PC-3 (cell line): ENCODE data around the gene CD3G. TPM values are rescaled to one million over a fixed set of nuclear protein-coding genes. Genes with fewer than 3 reads are reported as not detected.
A peak's percentile ranks its signal among the peaks of the same experiment; 100 is the strongest.

Experiments used
- ATAC-seq: fragments of 200-7000 bp; cut with Tn5 transposase; 2 replicates; pipeline ENCODE4 v1.9.1; 2020; ENCODE audit warnings: mild to moderate bottlenecking, moderate library complexity
- BruUV-seq: library from RNA; stranded (reverse); fragments of 400-500 nt; replicated peaks from 2 replicates; lab custom pipeline; 2021; lab: Mats Ljungman, UMichigan
- CTCF ChIA-PET: fragments of 300-600 bp; sonication (Branson Sonifier 250); formaldehyde crosslinking; loops from one replicate; lab custom pipeline; 2022; ENCODE audit warnings: antibody characterized with exemption; lab: Charles Lee
- POLR2A ChIA-PET: fragments of 300-600 bp; sonication (Branson Sonifier 250); formaldehyde crosslinking; loops from one replicate; lab custom pipeline; 2022; ENCODE audit warnings: antibody characterized with exemption; ENCODE audit not compliant: unreplicated experiment; lab: Charles Lee
- DNase-seq: peaks from one replicate; pipeline ENCODE4 v3.0.0-alpha.2; 2015
- H2AFZ ChIP-seq: fragments of 300-600 bp; sonication (generic); 2 replicates; pipeline ENCODE4 v1.6.0; 2016; ENCODE audit warnings: antibody characterized with exemption, low read length
- H3F3A ChIP-seq: fragments of 300-600 bp; sonication (generic); one replicate; pipeline ENCODE4 v1.6.0; 2017; ENCODE audit warnings: antibody characterized with exemption, low read length, control low read depth, mild to moderate bottlenecking; ENCODE audit not compliant: unreplicated experiment
- H3K27ac ChIP-seq: fragments of 300-600 bp; sonication (generic); 2 replicates; pipeline ENCODE4 v1.5.1; 2016; ENCODE audit warnings: mild to moderate bottlenecking, low read length
- H3K27me3 ChIP-seq: fragments of 300-600 bp; sonication (generic); 2 replicates; pipeline ENCODE4 v1.6.1; 2016; ENCODE audit warnings: low read length, mixed read lengths
- H3K36me3 ChIP-seq: fragments of 300-600 bp; sonication (generic); 2 replicates; pipeline ENCODE4 v1.6.1; 2016; ENCODE audit warnings: low read depth, mixed run types, low read length, mixed read lengths
- H3K4me1 ChIP-seq: fragments of 300-600 bp; sonication (generic); 2 replicates; pipeline ENCODE4 v1.5.1; 2016; ENCODE audit warnings: low read length; ENCODE audit not compliant: insufficient read depth
- H3K4me2 ChIP-seq: fragments of 300-600 bp; sonication (generic); 2 replicates; pipeline ENCODE4 v1.6.0; 2016; ENCODE audit warnings: low read length
- H3K4me3 ChIP-seq: fragments of 300-600 bp; sonication (generic); 2 replicates; pipeline ENCODE4 v1.5.1; 2016; ENCODE audit warnings: mild to moderate bottlenecking, low read length, mixed read lengths
- H3K79me2 ChIP-seq: fragments of 300-600 bp; sonication (generic); 2 replicates; pipeline ENCODE4 v1.6.1; 2017; ENCODE audit warnings: low read length, mixed read lengths
- H3K9ac ChIP-seq: fragments of 300-600 bp; sonication (generic); 2 replicates; pipeline ENCODE4 v1.6.0; 2016; ENCODE audit warnings: mild to moderate bottlenecking, low read length
- H3K9me2 ChIP-seq: fragments of 300-600 bp; sonication (generic); replicated peaks from 2 replicates; pipeline ENCODE4 v1.6.1; 2016; ENCODE audit warnings: mixed run types, low read length, mixed read lengths
- H3K9me3 ChIP-seq: fragments of 300-600 bp; sonication (generic); 2 replicates; pipeline ENCODE4 v1.6.1; 2016; ENCODE audit warnings: low read length, mixed read lengths
- H4K20me1 ChIP-seq: fragments of 300-600 bp; sonication (generic); 2 replicates; pipeline ENCODE4 v1.6.1; 2016; ENCODE audit warnings: low read length, mixed read lengths
- EZH2 ChIP-seq: fragments of 300-600 bp; sonication (generic); IDR thresholded peaks from one replicate; pipeline ENCODE4 v1.6.1; 2017; ENCODE audit warnings: antibody characterized with exemption, mild to moderate bottlenecking, low read length; ENCODE audit not compliant: unreplicated experiment
- EZH2phosphoT487 ChIP-seq: fragments of 300-600 bp; sonication (generic); IDR thresholded peaks from 2 replicates; pipeline ENCODE4 v1.6.1; 2018; ENCODE audit warnings: mild to moderate bottlenecking, antibody characterized with exemption, low read length, borderline replicate concordance
- intact Hi-C: fragments of 100-400 bp; cut with micrococcal nuclease; formaldehyde crosslinking; loops from 2 replicates; pipeline ENCODE4 v1.9.0; 2023
- total RNA-seq: library from RNA; depleted of rRNA; stranded (reverse); fragments of >200 nt; gene quantifications from 2 replicates; pipeline ENCODE4 v1.2.3, GENCODE V29; 2014
- TF ChIP-seq, protein P1 (sequence below): fragments of 300-600 bp; sonication (generic); conservative IDR thresholded peaks from 2 replicates; pipeline ENCODE4 v1.5.1; 2017; ENCODE audit warnings: antibody characterized with exemption, low read depth, mild to moderate bottlenecking, low read length

The CD3G gene
- total RNA-seq, 1 experiment from 2014 or later, result not detected

DNA sequence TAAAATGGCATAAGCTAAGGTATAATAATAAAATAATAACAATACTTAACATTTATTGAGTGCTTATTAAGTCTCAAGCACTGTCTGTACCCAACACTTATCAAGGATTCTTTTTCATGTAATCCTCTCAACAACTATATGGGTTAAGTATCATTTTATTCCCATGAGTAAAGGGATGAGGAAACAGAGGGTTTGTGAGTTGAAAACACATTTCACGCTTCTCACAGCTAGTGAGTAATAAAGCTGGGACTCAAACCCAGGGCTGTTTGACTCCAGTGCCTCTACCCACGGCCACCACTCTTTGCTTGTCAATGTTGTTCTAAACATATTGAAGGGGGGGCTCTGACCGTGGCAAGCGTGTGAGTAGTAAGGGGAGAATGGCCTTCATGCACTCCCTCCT is 30.9 kb upstream of the CD3G start:
- no peak overlapping the region for H3K4me3 ChIP-seq
- no peaks in the 10 kb centered on the region for H4K20me1 ChIP-seq
- ChIA-PET POLR2A (no interaction called here), CTCF (no interaction called here)
- H3K79me2 ChIP-seq, result no peaks in the 10 kb centered on the region
- no peak overlapping the region for H3K4me2 ChIP-seq
- H3K27ac ChIP-seq, result no peak overlapping the region
- intact Hi-C loops, result no loop called here
- no peaks in the 10 kb centered on the region for H3K27me3 ChIP-seq
- no TSS peak for BruUV-seq
- H3K9me3 ChIP-seq, result no peaks in the 10 kb centered on the region
- no peaks in the 10 kb centered on the region for H3F3A ChIP-seq
- no peak overlapping the region for H3K9ac ChIP-seq
- peaks cover 28% of the 10 kb centered on the region for H3K4me1 ChIP-seq
- no peaks in the 10 kb centered on the region for H3K9me2 ChIP-seq
- no peaks in the 10 kb centered on the region for H3K36me3 ChIP-seq
- TF ChIP-seq, protein P1, sequence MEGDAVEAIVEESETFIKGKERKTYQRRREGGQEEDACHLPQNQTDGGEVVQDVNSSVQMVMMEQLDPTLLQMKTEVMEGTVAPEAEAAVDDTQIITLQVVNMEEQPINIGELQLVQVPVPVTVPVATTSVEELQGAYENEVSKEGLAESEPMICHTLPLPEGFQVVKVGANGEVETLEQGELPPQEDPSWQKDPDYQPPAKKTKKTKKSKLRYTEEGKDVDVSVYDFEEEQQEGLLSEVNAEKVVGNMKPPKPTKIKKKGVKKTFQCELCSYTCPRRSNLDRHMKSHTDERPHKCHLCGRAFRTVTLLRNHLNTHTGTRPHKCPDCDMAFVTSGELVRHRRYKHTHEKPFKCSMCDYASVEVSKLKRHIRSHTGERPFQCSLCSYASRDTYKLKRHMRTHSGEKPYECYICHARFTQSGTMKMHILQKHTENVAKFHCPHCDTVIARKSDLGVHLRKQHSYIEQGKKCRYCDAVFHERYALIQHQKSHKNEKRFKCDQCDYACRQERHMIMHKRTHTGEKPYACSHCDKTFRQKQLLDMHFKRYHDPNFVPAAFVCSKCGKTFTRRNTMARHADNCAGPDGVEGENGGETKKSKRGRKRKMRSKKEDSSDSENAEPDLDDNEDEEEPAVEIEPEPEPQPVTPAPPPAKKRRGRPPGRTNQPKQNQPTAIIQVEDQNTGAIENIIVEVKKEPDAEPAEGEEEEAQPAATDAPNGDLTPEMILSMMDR, result no peak
- TF ChIP-seq EZH2phosphoT487 (no peak), EZH2 (no peak)
- H2AFZ ChIP-seq, result no peak overlapping the region
- ATAC-seq (no peak), DNase-seq (no peak)

DNA sequence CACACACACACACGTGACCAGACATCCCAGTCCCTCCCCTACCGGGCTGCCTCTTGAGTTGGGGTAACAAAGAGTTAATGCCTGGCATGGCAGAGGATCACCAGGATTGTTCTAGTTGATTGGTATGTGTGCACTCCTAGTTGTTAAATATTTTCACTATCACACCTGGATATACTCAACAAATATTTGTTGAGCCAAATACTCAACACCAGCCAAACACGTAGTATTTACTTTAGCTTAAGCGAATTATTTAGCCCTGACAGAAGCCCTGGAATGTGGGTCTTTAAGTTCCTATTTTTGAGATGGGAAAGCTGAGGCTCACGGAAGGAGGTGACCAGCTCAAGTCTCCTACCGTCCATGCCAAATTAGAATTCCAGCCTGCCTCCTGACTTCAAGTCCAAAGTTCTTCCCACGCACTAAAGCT is 29.1 kb upstream of the CD3G start:
- no peaks in the 10 kb centered on the region for H3K27me3 ChIP-seq
- peak overlapping the region; percentile 35 for H3K27ac ChIP-seq
- H3K4me1 ChIP-seq, result peaks cover 28% of the 10 kb centered on the region
- H2AFZ ChIP-seq, result peak overlapping the region; percentile 66
- ATAC-seq (peak; percentile 63), DNase-seq (peak; percentile 80)
- no TSS peak for BruUV-seq
- ChIA-PET POLR2A (interaction anchor here (0.6 kb wide), 1 partner anchor 51 kb away, joined by 3 read pairs; the partner anchor contains the start of gene MPZL2), CTCF (interaction anchor here (1.0 kb wide), 1 partner anchor 20 kb away, joined by 4 read pairs; no protein-coding TSS in a partner anchor)
- intact Hi-C loops, result no loop called here
- no peaks in the 10 kb centered on the region for H3K79me2 ChIP-seq
- H3K4me2 ChIP-seq, result peak overlapping the region; percentile 58
- H3F3A ChIP-seq, result no peaks in the 10 kb centered on the region
- H3K9me3 ChIP-seq, result no peaks in the 10 kb centered on the region
- no peaks in the 10 kb centered on the region for H3K9me2 ChIP-seq
- H3K4me3 ChIP-seq, result peak overlapping the region; percentile 43; the same call in 1 of the 2 replicates
- no peak for TF ChIP-seq EZH2phosphoT487
- TF ChIP-seq EZH2, result no peak
- TF ChIP-seq, protein P1, result no peak
- no peak overlapping the region for H3K9ac ChIP-seq
- H3K36me3 ChIP-seq, result no peaks in the 10 kb centered on the region
- H4K20me1 ChIP-seq, result no peaks in the 10 kb centered on the region

DNA sequence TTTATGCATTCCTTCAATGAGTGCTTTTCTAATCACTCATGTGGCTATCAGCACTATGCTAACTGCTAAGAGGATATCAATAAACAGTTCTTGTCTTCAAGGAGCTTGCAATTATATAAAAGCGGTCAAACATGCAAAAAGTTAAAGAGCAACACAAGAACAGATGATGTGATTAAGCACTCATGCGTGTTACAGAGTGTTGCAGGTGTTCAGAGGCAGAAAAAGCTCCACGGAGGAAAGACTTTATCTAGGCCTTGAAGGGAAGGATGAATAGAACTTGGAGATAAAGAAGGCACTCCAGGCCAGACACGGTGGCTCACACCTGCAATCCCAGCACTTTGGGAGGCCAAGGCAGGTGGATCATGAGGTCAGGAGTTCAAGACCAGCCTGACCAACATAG is 26.0 kb upstream of the CD3G start:
- CTCF ChIA-PET, result interaction anchor here (0.6 kb wide), 2 partner anchors 10 to 24 kb away, joined by 3 to 4 read pairs; no protein-coding TSS in a partner anchor
- no peaks in the 10 kb centered on the region for H3F3A ChIP-seq
- no peaks in the 10 kb centered on the region for H3K9me2 ChIP-seq
- TF ChIP-seq EZH2 (no peak), EZH2phosphoT487 (no peak)
- TF ChIP-seq, protein P1, result no peak
- peaks cover 52% of the 10 kb centered on the region for H3K4me1 ChIP-seq
- no peak overlapping the region for H3K9ac ChIP-seq
- intact Hi-C loops, result no loop called here
- no peaks in the 10 kb centered on the region for H3K27me3 ChIP-seq
- POLR2A ChIA-PET, result no interaction called here
- no peak for ATAC-seq
- no peak overlapping the region for H3K4me2 ChIP-seq
- H3K9me3 ChIP-seq, result no peaks in the 10 kb centered on the region
- no TSS peak for BruUV-seq
- no peak overlapping the region for H3K27ac ChIP-seq
- no peaks in the 10 kb centered on the region for H3K79me2 ChIP-seq
- no peaks in the 10 kb centered on the region for H3K36me3 ChIP-seq
- DNase-seq, result no peak
- no peak overlapping the region for H3K4me3 ChIP-seq
- H4K20me1 ChIP-seq, result no peaks in the 10 kb centered on the region
- H2AFZ ChIP-seq, result no peak overlapping the region
